Endothelial cell of umbilical vein (primary cell): ENCODE results near the gene FMN1.

Experiments used
- EZH2 ChIP-seq: IDR thresholded peaks from 2 replicates; pipeline ENCODE4 v1.6.1; 2012; ENCODE audit warnings: borderline replicate concordance, low read depth, mild to moderate bottlenecking, moderate library complexity, low read length, inconsistent platforms; ENCODE audit not compliant: severe bottlenecking
- FOS ChIP-seq: IDR thresholded peaks from 2 replicates; pipeline ENCODE4 v1.6.1; 2011; ENCODE audit warnings: mild to moderate bottlenecking, low read length, moderate library complexity, borderline replicate concordance; ENCODE audit not compliant: insufficient read depth
- GATA2 ChIP-seq: IDR thresholded peaks from 2 replicates; pipeline ENCODE4 v1.7.0; 2011; ENCODE audit warnings: low read depth, mild to moderate bottlenecking, moderate library complexity, mixed read lengths, low read length; ENCODE audit not compliant: insufficient read length, insufficient read depth
- JUN ChIP-seq: IDR thresholded peaks from 2 replicates; pipeline ENCODE4 v1.6.1; 2011; ENCODE audit warnings: borderline replicate concordance, low read depth; ENCODE audit not compliant: insufficient read length, insufficient read depth
- MAX ChIP-seq: IDR thresholded peaks from 2 replicates; pipeline ENCODE4 v1.6.1; 2011; ENCODE audit not compliant: insufficient read depth, insufficient read length
- MYC ChIP-seq: IDR thresholded peaks from one replicate; pipeline ENCODE4 v1.6.1; 2011; ENCODE audit warnings: mild to moderate bottlenecking, low read depth, low read length
- POLR2A ChIP-seq: IDR thresholded peaks from 2 replicates; pipeline ENCODE4 v1.6.1; 2012; ENCODE audit warnings: low read depth, mild to moderate bottlenecking, control low read depth, low read length
- POLR2AphosphoS5 ChIP-seq: IDR thresholded peaks from 2 replicates; pipeline ENCODE4 v1.6.1; 2012; ENCODE audit warnings: low read depth, mild to moderate bottlenecking, control low read depth, low read length, moderate library complexity; ENCODE audit not compliant: insufficient read depth
- TF ChIP-seq, protein P1 (sequence below), 2 donors: IDR thresholded peaks; 1 replicate in 1 of 2; 2 replicates in 1 of 2; pipeline ENCODE4 v1.5.1; 2011; ENCODE audit warnings: low read length in 2 of 2, mild to moderate bottlenecking in 2 of 2, moderate library complexity in 2 of 2, control low read depth in 1 of 2, inconsistent platforms in 1 of 2, low read depth in 1 of 2; ENCODE audit not compliant: insufficient read depth in 1 of 2; ENCODE audit errors: extremely low read depth in 1 of 2

- TF ChIP-seq EZH2 (no peak), MAX (no peak), POLR2AphosphoS5 (no peak), POLR2A (no peak), JUN (no peak), GATA2 (no peak), MYC (no peak), FOS (no peak)
- TF ChIP-seq, protein P1, sequence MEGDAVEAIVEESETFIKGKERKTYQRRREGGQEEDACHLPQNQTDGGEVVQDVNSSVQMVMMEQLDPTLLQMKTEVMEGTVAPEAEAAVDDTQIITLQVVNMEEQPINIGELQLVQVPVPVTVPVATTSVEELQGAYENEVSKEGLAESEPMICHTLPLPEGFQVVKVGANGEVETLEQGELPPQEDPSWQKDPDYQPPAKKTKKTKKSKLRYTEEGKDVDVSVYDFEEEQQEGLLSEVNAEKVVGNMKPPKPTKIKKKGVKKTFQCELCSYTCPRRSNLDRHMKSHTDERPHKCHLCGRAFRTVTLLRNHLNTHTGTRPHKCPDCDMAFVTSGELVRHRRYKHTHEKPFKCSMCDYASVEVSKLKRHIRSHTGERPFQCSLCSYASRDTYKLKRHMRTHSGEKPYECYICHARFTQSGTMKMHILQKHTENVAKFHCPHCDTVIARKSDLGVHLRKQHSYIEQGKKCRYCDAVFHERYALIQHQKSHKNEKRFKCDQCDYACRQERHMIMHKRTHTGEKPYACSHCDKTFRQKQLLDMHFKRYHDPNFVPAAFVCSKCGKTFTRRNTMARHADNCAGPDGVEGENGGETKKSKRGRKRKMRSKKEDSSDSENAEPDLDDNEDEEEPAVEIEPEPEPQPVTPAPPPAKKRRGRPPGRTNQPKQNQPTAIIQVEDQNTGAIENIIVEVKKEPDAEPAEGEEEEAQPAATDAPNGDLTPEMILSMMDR (IDR thresholded peaks at IDR 0.05; ENCODE audit: extremely low read depth in 1 of 2, insufficient read depth in 1 of 2, low read depth in 1 of 2, low read length in 2 of 2): no peak
Measured at GRCh38 chr15:33009026-33009425, 185.5 kb downstream of the FMN1 start.
